HL-60 (cell line): ENCODE data around the gene PUS3.
A peak's percentile ranks its signal among the peaks of the same experiment; 100 is the strongest.
"Not testable (repeated sequence)": the region's sequence is repeated elsewhere in the genome, so short reads cannot be mapped to it uniquely, and the experiment has no call there.

Experiments
- DNase-seq, 2 experiments: peaks; one replicate each; pipeline ENCODE4 v3.0.0-alpha.2; 2010 to 2020; ENCODE audit warnings: low read depth in 1 of 2, low spot score in 1 of 2
- H3K27ac ChIP-seq: fragments of 250-450 bp; sonication (Bioruptor Pico); replicated peaks from 2 replicates; pipeline ENCODE4 v1.5.1; 2020; ENCODE audit warnings: mild to moderate bottlenecking, moderate library complexity
- H3K27me3 ChIP-seq: fragments of 250-450 bp; sonication (Bioruptor Pico); 2 replicates; pipeline ENCODE4 v1.5.1; 2021; ENCODE audit warnings: mild to moderate bottlenecking, moderate library complexity; ENCODE audit not compliant: insufficient read depth, poor library complexity, severe bottlenecking
- H3K4me3 ChIP-seq: replicated peaks from 2 replicates; pipeline ENCODE4 v1.5.1; 2011; ENCODE audit warnings: mild to moderate bottlenecking, control low read depth, low read length; ENCODE audit not compliant: insufficient read depth
- GABPA ChIP-seq: IDR thresholded peaks from 2 replicates; pipeline ENCODE4 v1.6.1; 2012; ENCODE audit warnings: low read depth
- POLR2AphosphoS5 ChIP-seq: IDR thresholded peaks from 2 replicates; pipeline ENCODE4 v1.6.1; 2012; ENCODE audit warnings: low read depth
- SPI1 ChIP-seq: IDR thresholded peaks from 2 replicates; pipeline ENCODE4 v1.6.1; 2012; ENCODE audit warnings: low read depth, mild to moderate bottlenecking, borderline replicate concordance
- TF ChIP-seq, protein P1 (sequence below): IDR thresholded peaks from one replicate; pipeline ENCODE4 v1.5.1; 2011; ENCODE audit warnings: low read length, control low read depth, inconsistent platforms; ENCODE audit not compliant: insufficient read depth
- TF ChIP-seq, protein P2 (sequence below): IDR thresholded peaks from 2 replicates; pipeline ENCODE4 v1.6.1; 2012; ENCODE audit warnings: low read depth; ENCODE audit not compliant: insufficient replicate concordance

PUS3 gene

DNA sequence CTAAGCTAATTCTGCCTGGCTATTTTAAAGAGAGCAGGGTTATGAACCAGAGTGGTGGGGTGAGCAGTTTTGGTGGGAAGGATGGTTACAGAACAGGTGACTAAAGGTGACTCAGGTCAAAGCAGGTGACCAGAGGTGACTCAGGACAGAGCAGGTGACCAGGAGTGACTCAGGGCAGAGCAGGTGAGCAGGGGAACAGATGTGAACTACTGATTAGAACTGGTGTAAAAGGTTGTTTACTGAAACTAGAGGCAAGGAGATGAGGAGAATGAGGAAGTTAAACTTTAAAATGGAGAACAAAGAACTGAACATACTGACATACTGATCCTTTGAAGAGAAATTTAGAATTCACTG, 30.9 kb downstream of the PUS3 start:
- Histone ChIP-seq H3K27ac (no peak overlapping the region), H3K27me3 (peaks cover 2% of the 10 kb centered on the region), H3K4me3 (no peak overlapping the region)
- no peak for DNase-seq
- TF ChIP-seq, protein P1, sequence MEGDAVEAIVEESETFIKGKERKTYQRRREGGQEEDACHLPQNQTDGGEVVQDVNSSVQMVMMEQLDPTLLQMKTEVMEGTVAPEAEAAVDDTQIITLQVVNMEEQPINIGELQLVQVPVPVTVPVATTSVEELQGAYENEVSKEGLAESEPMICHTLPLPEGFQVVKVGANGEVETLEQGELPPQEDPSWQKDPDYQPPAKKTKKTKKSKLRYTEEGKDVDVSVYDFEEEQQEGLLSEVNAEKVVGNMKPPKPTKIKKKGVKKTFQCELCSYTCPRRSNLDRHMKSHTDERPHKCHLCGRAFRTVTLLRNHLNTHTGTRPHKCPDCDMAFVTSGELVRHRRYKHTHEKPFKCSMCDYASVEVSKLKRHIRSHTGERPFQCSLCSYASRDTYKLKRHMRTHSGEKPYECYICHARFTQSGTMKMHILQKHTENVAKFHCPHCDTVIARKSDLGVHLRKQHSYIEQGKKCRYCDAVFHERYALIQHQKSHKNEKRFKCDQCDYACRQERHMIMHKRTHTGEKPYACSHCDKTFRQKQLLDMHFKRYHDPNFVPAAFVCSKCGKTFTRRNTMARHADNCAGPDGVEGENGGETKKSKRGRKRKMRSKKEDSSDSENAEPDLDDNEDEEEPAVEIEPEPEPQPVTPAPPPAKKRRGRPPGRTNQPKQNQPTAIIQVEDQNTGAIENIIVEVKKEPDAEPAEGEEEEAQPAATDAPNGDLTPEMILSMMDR = no peak
- TF ChIP-seq SPI1 (no peak), POLR2AphosphoS5 (no peak)
- TF ChIP-seq, protein P2, sequence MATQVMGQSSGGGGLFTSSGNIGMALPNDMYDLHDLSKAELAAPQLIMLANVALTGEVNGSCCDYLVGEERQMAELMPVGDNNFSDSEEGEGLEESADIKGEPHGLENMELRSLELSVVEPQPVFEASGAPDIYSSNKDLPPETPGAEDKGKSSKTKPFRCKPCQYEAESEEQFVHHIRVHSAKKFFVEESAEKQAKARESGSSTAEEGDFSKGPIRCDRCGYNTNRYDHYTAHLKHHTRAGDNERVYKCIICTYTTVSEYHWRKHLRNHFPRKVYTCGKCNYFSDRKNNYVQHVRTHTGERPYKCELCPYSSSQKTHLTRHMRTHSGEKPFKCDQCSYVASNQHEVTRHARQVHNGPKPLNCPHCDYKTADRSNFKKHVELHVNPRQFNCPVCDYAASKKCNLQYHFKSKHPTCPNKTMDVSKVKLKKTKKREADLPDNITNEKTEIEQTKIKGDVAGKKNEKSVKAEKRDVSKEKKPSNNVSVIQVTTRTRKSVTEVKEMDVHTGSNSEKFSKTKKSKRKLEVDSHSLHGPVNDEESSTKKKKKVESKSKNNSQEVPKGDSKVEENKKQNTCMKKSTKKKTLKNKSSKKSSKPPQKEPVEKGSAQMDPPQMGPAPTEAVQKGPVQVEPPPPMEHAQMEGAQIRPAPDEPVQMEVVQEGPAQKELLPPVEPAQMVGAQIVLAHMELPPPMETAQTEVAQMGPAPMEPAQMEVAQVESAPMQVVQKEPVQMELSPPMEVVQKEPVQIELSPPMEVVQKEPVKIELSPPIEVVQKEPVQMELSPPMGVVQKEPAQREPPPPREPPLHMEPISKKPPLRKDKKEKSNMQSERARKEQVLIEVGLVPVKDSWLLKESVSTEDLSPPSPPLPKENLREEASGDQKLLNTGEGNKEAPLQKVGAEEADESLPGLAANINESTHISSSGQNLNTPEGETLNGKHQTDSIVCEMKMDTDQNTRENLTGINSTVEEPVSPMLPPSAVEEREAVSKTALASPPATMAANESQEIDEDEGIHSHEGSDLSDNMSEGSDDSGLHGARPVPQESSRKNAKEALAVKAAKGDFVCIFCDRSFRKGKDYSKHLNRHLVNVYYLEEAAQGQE = no peak

DNA sequence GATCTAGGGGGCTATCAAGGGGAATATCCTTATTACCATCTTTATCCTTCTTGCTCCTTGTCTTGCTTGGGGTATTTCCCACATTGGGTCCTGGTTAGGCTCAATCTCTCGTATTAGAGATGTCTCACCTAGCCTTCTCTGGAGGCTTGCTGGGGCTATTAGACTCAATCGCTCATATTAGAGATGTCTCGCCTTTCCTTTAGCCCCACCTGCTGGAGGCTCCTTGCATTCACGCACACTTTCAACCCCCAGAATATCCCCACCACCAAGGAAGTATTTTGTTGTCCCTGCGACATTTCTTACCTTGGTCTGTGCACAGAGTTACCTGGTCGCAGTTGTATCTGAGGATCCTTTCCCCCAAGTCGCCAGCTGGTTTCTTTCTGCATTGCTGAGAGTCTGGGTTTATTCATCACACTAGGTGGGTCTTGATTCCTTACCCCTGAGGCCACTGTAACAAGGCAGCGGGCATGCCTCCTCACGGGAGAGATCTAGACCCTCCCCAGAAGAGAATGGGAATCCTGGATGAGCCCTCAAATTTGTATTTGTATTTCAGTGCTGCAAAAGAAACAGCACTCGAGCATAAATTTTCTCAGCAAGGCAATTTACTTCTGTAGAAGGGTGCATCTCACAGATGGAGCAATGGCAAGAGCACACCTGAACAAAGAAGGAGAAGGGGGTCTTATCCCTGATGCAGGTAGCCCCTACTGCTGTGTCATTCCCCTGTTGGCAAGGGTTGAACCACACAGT, 31.4 kb downstream of the PUS3 start:
- TF ChIP-seq POLR2AphosphoS5 (no peak), SPI1 (no peak), GABPA (no peak)
- TF ChIP-seq, protein P2 = no peak
- TF ChIP-seq, protein P1 = no peak
- Histone ChIP-seq H3K27me3 (peaks cover 2% of the 10 kb centered on the region), H3K4me3 (no peak overlapping the region), H3K27ac (no peak overlapping the region)
- DNase-seq = peak in 1 of 2 experiments; percentile 30

DNA sequence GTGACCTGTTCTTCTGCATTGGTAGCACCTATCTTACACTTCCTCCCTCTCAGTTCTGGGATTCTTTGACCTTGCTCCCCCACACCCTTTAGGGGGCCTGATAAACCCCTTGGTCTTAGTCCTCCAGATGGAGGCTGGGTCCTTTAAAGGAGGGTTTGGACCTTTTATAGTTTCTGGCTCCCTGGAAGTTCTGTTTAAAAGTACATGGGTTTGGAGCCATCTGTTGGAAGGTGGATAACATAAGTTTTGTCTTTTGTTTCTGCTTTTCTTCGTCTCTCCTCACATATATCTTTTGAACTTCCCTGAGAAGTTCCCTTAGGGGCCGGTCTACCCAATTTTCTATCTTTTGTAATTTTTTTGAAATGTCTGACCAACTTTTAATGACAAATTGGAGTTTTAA, 33.5 kb downstream of the PUS3 start:
- Histone ChIP-seq H3K27ac (no peak overlapping the region), H3K27me3 (peaks cover 2% of the 10 kb centered on the region), H3K4me3 (no peak overlapping the region)
- DNase-seq = no peak
- TF ChIP-seq SPI1 (no peak), GABPA (no peak), POLR2AphosphoS5 (no peak)
- TF ChIP-seq, protein P2 = no peak
- TF ChIP-seq, protein P1 = no peak

DNA sequence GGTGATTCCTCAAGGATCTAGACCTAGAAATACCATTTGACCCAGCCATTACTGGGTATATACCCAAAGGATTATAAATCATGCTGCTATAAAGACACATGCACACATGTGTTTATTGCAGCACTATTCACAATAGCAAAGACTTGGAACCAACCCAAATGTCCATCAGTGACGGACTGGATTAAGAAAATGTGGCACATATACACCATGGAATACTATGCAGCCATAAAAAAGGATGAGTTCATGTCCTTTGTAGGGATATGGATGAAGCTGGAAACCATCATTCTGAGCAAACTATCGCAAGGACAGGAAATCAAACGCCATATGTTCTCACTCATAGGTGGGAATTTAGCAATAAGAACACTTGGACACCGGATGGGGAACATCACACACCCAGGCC, 37.7 kb downstream of the PUS3 start:
- not testable (repeated sequence) for DNase-seq

DNA sequence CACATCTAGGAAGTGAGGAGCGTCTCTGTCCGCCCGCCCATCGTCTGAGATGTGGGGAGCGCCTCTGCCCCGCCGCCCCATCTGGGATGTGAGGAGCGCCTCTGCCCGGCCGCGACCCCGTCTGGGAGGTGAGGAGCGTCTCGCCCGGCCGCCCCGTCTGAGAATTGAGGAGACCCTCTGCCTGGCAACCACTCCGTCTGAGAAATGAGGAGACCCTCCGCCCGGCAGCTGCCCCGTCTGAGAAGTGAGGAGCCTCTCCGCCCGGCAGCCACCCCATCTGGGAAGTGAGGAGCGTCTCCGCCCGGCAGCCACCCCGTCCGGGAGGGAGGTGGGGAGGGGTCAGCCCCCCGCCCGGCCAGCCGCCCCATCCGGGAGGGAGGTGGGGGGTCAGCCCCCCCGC, 40.2 kb downstream of the PUS3 start:
- H3K4me3 ChIP-seq, H3K27me3 ChIP-seq, DNase-seq, H3K27ac ChIP-seq: not testable (repeated sequence)

More for the DNA sequence above, 37.7 kb downstream of the PUS3 start:
- not testable (repeated sequence) for H3K27me3 ChIP-seq, H3K4me3 ChIP-seq, H3K27ac ChIP-seq

DNA sequence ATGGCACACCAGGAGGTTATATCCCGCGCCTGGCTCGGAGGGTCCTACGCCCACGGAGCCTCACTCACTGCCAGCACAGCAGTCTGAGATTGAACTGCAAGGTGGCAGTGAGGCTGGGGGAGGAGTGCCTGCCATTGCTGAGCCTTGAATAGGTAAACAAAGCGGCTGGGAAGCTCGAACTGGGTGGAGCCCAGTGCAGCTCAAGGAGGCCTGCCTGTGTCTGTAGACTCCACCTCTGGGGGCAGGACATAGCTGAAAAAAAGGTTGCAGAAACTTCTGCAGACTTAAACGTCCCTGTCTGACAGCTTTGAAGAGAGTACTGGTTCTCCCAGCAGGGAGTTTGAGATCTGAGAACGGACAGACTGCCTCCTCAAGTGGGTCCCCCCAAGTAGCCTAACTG, 45.3 kb downstream of the PUS3 start:
- H3K27ac ChIP-seq, H3K27me3 ChIP-seq, H3K4me3 ChIP-seq, DNase-seq: not testable (repeated sequence)
